Measurements from ENCODE around the gene MRPS27. TPM values are rescaled to one million over a fixed set of nuclear protein-coding genes. Genes with fewer than 3 reads are reported as not detected.

The MRPS27 gene
- total and polyA plus RNA-seq, 11 donors, result 31.9 to 94.1 (median 67.9) TPM

DNA sequence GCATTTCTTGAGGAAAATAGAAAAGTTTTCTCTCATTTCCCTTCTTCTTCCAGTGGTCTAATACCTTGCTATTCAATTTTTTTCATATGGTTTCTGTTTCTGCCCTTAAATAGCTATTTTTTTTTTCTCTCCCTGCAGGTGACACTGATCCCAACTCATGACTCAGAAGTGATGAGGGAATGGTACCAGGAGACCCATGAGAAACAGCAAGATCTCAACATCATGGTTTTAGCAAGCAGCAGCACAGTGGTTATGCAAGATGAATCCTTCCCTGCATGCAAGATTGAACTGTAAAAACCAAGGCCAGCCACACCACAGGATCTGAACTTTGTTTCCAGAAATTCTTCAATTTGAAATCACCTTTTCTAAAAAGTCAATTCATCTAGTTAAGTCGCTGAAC, 115.1 kb downstream of the MRPS27 start:
- Histone ChIP-seq H3K4me3 (no peak overlapping the region), H3K36me3 (peaks cover 0 to 93% (median 44%) of the 10 kb centered on the region in 9 donors), H3K9me3 (no peaks in the 10 kb centered on the region), H3K27me3 (no peaks in the 10 kb centered on the region), H3K27ac (no peak overlapping the region), H3K4me1 (peaks cover 0 to 3% (median 0%) of the 10 kb centered on the region in 12 donors)
- intact Hi-C loops (cut with DNase I), result no loop called here
- ATAC-seq (no peak), DNase-seq (no peak)
- 97 to 100% (median 100%) methylated on average over 1 of the region's 1 CpG for WGBS, 4 donors
- TF ChIP-seq CTCF (IDR thresholded peaks at IDR 0.05) (no peak), POLR2A (IDR thresholded peaks at IDR 0.05) (no peak)

GRCh38 chr5:72203251-72203845, 116.7 kb downstream of the MRPS27 start:
- peaks cover 0 to 3% (median 0%) of the 10 kb centered on the region in 12 donors for H3K4me1 ChIP-seq
- H3K4me3 ChIP-seq, result no peak overlapping the region
- H3K36me3 ChIP-seq, result peaks cover 0 to 98% (median 59%) of the 10 kb centered on the region in 9 donors
- H3K27ac ChIP-seq, result no peak overlapping the region
- ATAC-seq (no peak), DNase-seq (no peak)
- 87 to 95% (median 90%) methylated on average over 8 of the region's 8 CpGs for WGBS, 4 donors
- TF ChIP-seq POLR2A (IDR thresholded peaks at IDR 0.05) (no peak), CTCF (IDR thresholded peaks at IDR 0.05) (no peak)
- no peaks in the 10 kb centered on the region for H3K27me3 ChIP-seq
- intact Hi-C loops (cut with DNase I), result no loop called here
- no peaks in the 10 kb centered on the region for H3K9me3 ChIP-seq

DNA sequence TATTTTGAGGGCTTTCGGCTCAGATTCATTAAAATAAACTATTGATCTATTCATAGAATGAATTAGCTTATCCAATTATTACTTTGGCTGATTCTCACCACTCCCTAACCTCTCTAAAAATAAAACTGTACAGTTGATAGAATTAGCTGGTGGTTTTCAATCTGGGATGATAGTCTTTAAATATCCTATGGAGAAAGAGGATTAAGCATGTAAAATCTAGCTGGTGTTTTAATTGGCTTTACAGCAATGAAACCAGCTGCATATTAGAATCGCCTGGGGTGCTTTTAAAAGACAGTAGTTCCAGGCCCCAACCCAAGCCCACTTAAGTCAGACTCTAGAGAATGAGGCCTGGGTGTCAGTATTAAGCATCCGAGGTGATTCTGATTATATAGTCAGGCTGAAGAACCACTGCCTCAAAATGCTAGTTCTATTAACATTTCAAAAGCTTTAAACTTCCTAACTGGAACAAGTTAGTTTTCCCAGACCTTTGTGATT, 117.7 kb downstream of the MRPS27 start:
- intact Hi-C loops (cut with DNase I), result no loop called here
- peaks cover 0 to 98% (median 67%) of the 10 kb centered on the region in 9 donors for H3K36me3 ChIP-seq
- no peak overlapping the region for H3K4me3 ChIP-seq
- WGBS, 4 donors, result 68 to 79% (median 74%) methylated on average over 3 of the region's 3 CpGs
- ATAC-seq, result no peak
- no peak for TF ChIP-seq CTCF (IDR thresholded peaks at IDR 0.05)
- no peak for TF ChIP-seq POLR2A (IDR thresholded peaks at IDR 0.05)
- no peaks in the 10 kb centered on the region for H3K9me3 ChIP-seq
- H3K27me3 ChIP-seq, result no peaks in the 10 kb centered on the region
- DNase-seq, result no peak
- H3K4me1 ChIP-seq, result peaks cover 0 to 3% (median 0%) of the 10 kb centered on the region in 12 donors
- H3K27ac ChIP-seq, result no peak overlapping the region

GRCh38 chr5:72199681-72200080, 120.4 kb downstream of the MRPS27 start:
- Histone ChIP-seq H3K9me3 (no peaks in the 10 kb centered on the region), H3K27me3 (no peaks in the 10 kb centered on the region), H3K27ac (no peak overlapping the region), H3K4me3 (no peak overlapping the region), H3K4me1 (peaks cover 0 to 3% (median 0%) of the 10 kb centered on the region in 12 donors), H3K36me3 (peaks cover 0 to 98% (median 73%) of the 10 kb centered on the region in 9 donors)
- DNase-seq (no peak), ATAC-seq (no peak)
- TF ChIP-seq POLR2A (IDR thresholded peaks at IDR 0.05) (no peak), CTCF (IDR thresholded peaks at IDR 0.05) (no peak)
- intact Hi-C loops (cut with DNase I), result no loop called here
- WGBS, 4 donors, result 96 to 97% (median 96%) methylated on average over 15 of the region's 15 CpGs
